Activated naive CD4-positive, alpha-beta T cell treated with anti-CD3 and anti-CD28 coated beads, Interleukin-2, amount 10 ng/mL, durations not matched to agents 7 days and 5 days (primary cell): Measurements from ENCODE around the gene AQR.
"Not testable (repeated sequence)": the region's sequence is repeated elsewhere in the genome, so short reads cannot be mapped to it uniquely, and the experiment has no call there.

Experiments
- CTCF ChIA-PET: fragments of 350-600 bp; sonication (Branson Sonifier 250); formaldehyde crosslinking; loops from one replicate; lab custom pipeline; 2021; ENCODE audit warnings: antibody characterized with exemption; lab: Charles Lee
- DNase-seq: peaks from one replicate; pipeline ENCODE4 v3.0.0-alpha.2; 2020
- H3K27ac Mint-ChIP-seq: one replicate; pipeline ENCODE4 v1.8.0; 2021; ENCODE audit warnings: mild to moderate bottlenecking, moderate library complexity, mixed read lengths
- H3K27me3 Mint-ChIP-seq: one replicate; pipeline ENCODE4 v1.8.0; 2021; ENCODE audit warnings: mild to moderate bottlenecking, mixed read lengths
- H3K36me3 Mint-ChIP-seq: one replicate; pipeline ENCODE4 v1.8.0; 2021; ENCODE audit warnings: mixed read lengths
- H3K4me1 Mint-ChIP-seq: one replicate; pipeline ENCODE4 v1.8.0; 2021; ENCODE audit warnings: mixed read lengths
- H3K4me3 Mint-ChIP-seq: one replicate; pipeline ENCODE4 v1.8.0; 2021; ENCODE audit warnings: mild to moderate bottlenecking, moderate library complexity, mixed read lengths
- H3K9me3 Mint-ChIP-seq: one replicate; pipeline ENCODE4 v1.8.0; 2021; ENCODE audit warnings: mixed read lengths

Gene AQR

DNA sequence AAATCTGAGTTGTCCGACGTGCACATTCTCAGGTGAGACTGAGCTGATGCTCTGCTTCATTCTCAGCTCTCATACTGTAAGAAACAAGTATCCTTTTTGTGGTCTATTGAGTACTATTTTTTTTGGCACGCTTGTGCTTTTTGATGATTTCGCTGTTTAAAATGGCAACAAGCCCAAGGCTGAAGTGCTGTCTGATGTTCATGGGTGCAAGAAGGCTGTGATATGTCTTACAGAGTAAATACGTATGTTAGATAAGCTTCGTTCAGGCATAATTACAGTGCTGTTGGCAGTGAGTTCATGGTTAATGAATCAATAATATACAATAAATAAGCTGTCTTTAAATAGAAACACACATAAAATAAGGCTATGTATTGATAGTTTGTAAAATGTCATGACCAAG, 27.2 kb downstream of the AQR start:
- H3K9me3 Mint-ChIP-seq: no peaks in the 10 kb centered on the region
- DNase-seq: no peak
- H3K36me3 Mint-ChIP-seq: peaks cover 22% of the 10 kb centered on the region
- CTCF ChIA-PET: no interaction called here
- no peaks in the 10 kb centered on the region for H3K4me1 Mint-ChIP-seq
- no peak overlapping the region for H3K4me3 Mint-ChIP-seq
- no peaks in the 10 kb centered on the region for H3K27me3 Mint-ChIP-seq
- H3K27ac Mint-ChIP-seq: no peak overlapping the region

DNA sequence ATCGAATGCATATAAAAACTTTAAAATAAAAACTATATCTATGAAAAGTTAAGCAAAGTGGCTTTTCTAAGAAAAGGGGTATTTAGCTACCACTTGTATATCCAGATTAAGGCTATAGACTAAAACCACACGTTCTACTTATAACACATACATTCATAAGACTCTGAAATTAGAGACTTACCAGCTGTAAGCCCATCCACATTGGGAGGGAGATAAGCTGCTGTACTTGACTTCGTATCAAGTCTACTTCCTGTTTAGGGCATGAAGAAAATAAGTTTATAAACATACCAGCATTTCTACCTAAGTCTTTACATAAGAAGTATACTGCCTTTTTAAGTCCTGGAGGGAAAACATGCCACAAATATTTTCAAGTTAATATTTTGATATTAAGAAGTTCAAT, 27.7 kb downstream of the AQR start:
- Mint-ChIP-seq H3K4me1 (no peaks in the 10 kb centered on the region), H3K9me3 (no peaks in the 10 kb centered on the region), H3K4me3 (no peak overlapping the region), H3K36me3 (peaks cover 22% of the 10 kb centered on the region), H3K27ac (no peak overlapping the region), H3K27me3 (no peaks in the 10 kb centered on the region)
- CTCF ChIA-PET: no interaction called here
- no peak for DNase-seq

DNA sequence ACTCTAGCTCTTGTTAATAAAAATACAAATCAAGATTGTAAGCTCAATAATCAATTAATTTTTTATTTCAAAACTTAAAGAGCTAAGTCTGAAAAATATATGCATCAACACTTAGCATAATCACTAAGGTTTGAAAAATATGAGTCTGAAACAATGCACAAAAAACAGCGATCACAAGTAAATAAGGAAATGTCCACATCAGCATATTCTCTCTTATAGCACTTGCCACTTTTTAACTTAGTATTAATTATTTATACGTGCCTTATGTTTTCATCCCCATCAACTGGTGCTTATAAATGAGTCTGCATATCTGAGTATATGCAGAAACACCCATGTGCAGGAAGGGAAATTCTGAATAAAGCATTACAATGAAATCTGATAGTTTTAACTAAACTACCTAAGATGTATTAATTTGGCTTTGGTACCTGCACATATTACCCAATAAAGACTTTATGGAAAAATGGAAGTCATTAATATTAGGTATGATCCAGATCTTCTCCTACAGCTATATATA, 28.3 kb downstream of the AQR start:
- DNase-seq: no peak
- CTCF ChIA-PET: interaction anchor here (0.9 kb wide), 1 partner anchor 12 kb away, joined by 3 read pairs; no protein-coding TSS in a partner anchor
- Mint-ChIP-seq H3K9me3 (no peaks in the 10 kb centered on the region), H3K36me3 (peaks cover 22% of the 10 kb centered on the region), H3K27ac (no peak overlapping the region), H3K4me3 (no peak overlapping the region), H3K4me1 (no peaks in the 10 kb centered on the region), H3K27me3 (no peaks in the 10 kb centered on the region)

DNA sequence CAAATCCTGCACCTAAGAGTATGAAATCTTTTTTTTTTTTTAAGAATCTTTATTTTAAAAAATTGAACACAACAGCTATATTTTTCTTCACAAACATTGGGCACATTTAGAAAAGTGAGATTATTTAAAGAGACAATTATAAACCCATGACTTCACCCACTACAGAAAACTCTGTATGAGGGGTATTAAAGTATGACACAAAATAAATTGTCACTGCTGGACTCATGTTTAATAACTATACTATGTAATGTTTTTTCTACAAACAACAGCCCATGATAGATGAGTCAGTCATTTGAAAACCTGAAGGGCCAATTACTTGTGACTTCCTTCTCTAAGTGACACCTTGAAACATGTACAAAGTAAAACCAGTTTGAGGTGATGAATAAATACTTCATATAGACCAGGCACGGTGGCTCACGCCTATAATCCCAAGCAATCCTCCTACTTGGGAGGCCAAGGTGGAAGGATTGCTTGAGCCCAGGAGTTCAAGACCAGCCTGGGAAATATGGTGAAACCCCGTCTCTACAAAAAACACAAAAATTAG, 36.0 kb downstream of the AQR start:
- no peaks in the 10 kb centered on the region for H3K27me3 Mint-ChIP-seq
- no peaks in the 10 kb centered on the region for H3K9me3 Mint-ChIP-seq
- no peak overlapping the region for H3K4me3 Mint-ChIP-seq
- peaks cover 46% of the 10 kb centered on the region for H3K36me3 Mint-ChIP-seq
- peak overlapping the region; percentile 28 for H3K27ac Mint-ChIP-seq
- CTCF ChIA-PET: no interaction called here
- no peak for DNase-seq
- H3K4me1 Mint-ChIP-seq: peaks cover 10% of the 10 kb centered on the region

DNA sequence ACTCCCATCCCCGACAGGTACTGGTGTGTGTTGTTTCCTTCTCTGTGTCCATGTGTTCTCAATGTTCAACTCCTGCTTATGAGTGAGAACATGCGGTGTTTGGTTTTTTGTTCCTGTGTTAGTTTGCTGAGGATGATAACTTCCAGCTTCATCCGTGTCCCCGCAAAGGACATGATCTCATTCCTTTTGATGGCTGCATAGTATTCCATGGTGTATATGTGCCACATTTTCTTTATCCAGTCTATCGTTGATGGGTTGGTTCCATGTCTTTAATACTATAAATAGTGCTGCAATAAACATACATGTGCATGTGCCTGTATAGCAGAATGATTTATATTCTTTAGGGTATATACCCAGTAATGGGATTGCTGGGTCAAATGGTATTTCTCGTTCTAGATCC, 41.2 kb downstream of the AQR start:
- H3K9me3 Mint-ChIP-seq, H3K4me3 Mint-ChIP-seq, H3K27ac Mint-ChIP-seq, CTCF ChIA-PET, H3K4me1 Mint-ChIP-seq, H3K27me3 Mint-ChIP-seq, DNase-seq: not testable (repeated sequence)
- peaks cover 50% of the 10 kb centered on the region for H3K36me3 Mint-ChIP-seq

DNA sequence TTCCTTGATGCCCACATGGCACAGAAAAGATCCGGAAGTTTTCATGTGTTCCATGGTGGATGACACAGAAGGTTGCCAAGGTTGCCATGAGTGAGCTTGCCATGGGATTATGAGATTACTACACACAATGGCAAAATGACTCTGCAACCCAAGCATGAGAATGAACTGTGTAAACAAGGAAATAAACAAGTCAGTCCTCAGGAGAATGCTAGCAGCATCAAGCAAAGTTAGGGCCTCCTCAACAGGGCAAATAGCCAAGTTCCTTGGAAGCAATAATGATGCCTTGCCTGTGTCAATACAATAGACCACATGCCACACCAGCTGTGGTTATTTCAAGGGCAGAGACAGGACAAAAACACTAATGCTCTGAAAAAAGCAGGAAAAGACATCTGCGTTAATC, 41.8 kb downstream of the AQR start:
- no peaks in the 10 kb centered on the region for H3K9me3 Mint-ChIP-seq
- H3K4me3 Mint-ChIP-seq: no peak overlapping the region
- peaks cover 45% of the 10 kb centered on the region for H3K36me3 Mint-ChIP-seq
- no peak for DNase-seq
- H3K4me1 Mint-ChIP-seq: peaks cover 7% of the 10 kb centered on the region
- H3K27me3 Mint-ChIP-seq: no peaks in the 10 kb centered on the region
- CTCF ChIA-PET: interaction anchor here (1.0 kb wide), 1 partner anchor 9 kb away, joined by 3 read pairs; no protein-coding TSS in a partner anchor
- H3K27ac Mint-ChIP-seq: no peak overlapping the region

DNA sequence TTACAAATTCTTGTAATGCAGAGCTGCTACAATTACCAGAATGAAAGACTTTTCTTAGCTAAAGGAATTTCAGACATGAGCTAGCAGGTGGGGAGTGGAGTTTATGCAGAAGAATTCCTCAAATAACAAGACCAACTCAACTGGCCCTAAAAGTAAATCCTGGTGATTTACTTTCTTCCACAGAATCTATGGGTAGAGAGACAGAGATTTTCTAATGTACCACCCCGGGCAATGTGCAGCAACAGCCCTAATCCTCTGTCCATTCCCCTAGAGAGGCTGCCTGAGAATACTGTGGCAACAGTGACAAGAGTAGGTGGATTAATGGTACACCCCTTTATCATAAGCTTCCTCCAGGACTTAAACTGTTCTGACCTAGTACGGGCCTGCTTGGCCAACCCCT, 55.2 kb downstream of the AQR start:
- CTCF ChIA-PET: no interaction called here
- Mint-ChIP-seq H3K36me3 (peaks cover 44% of the 10 kb centered on the region), H3K4me1 (no peaks in the 10 kb centered on the region), H3K27ac (no peak overlapping the region), H3K4me3 (no peak overlapping the region), H3K9me3 (no peaks in the 10 kb centered on the region), H3K27me3 (no peaks in the 10 kb centered on the region)
- no peak for DNase-seq

DNA sequence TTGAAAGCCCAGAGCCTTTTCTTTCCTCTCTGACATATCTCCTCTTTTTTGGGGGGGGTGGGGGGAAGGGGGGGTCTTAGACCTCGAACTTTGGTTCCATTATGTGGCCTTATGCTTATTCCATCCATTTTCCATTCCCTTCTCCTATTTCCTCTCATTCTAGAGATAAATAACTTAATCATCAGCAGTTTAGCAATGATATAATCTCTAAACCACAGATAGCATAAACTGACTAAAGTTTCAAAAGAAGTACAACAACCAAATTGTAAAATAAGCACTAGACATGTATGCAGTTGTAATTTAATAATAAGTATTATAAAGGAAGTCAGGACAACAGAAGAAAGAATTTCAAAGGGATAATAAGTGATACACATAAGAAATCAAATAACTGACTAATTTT, 64.5 kb downstream of the AQR start:
- no peaks in the 10 kb centered on the region for H3K9me3 Mint-ChIP-seq

DNA sequence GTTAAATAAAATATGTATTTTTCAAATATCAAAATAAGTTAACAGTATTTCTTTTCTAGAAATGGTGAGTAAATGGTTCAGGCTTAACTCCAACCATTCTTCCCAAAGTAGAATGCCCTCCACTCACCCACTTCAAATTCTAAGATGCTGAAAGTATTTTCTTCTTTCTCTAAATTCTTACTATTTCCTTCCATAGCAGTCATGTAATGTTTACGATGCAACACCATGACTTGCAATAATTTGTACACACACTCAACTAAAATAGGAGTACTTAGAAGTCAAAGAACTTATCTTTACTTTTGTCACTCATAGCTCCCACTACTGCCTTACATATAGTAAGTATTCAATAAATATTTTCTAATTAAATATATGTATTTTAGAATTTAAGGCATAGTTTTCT, 65.0 kb downstream of the AQR start:
- no peaks in the 10 kb centered on the region for H3K27me3 Mint-ChIP-seq
- no peaks in the 10 kb centered on the region for H3K4me1 Mint-ChIP-seq
- CTCF ChIA-PET: no interaction called here
- H3K4me3 Mint-ChIP-seq: no peak overlapping the region
- no peak overlapping the region for H3K27ac Mint-ChIP-seq
- peaks cover 41% of the 10 kb centered on the region for H3K36me3 Mint-ChIP-seq
- DNase-seq: no peak
- H3K9me3 Mint-ChIP-seq: no peaks in the 10 kb centered on the region

More for the DNA sequence above, 64.5 kb downstream of the AQR start:
- DNase-seq: no peak
- CTCF ChIA-PET: no interaction called here
- peaks cover 42% of the 10 kb centered on the region for H3K36me3 Mint-ChIP-seq
- no peaks in the 10 kb centered on the region for H3K4me1 Mint-ChIP-seq
- no peaks in the 10 kb centered on the region for H3K27me3 Mint-ChIP-seq
- no peak overlapping the region for H3K4me3 Mint-ChIP-seq
- H3K27ac Mint-ChIP-seq: no peak overlapping the region

DNA sequence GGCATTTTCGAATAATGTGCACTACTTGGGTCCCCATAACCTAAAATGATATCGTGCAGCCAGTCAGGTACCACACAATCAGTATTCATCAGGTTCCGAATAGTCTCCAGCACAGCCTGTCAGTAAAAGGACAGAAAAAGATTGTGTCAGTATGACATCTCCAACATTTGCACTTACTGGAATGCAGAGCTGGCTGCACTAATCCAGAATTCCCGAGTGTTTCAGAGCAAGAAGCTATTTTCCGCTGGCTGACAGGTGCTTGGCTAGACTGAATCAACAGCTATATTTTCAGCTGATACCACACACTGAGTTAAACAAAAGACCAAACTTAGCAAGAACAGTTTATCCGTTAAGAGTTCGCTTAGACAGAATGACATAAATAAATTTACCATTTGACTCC, 68.8 kb downstream of the AQR start:
- Mint-ChIP-seq H3K4me1 (no peaks in the 10 kb centered on the region), H3K27me3 (no peaks in the 10 kb centered on the region), H3K36me3 (peaks cover 40% of the 10 kb centered on the region), H3K27ac (no peak overlapping the region), H3K4me3 (no peak overlapping the region), H3K9me3 (no peaks in the 10 kb centered on the region)
- CTCF ChIA-PET: no interaction called here
- DNase-seq: no peak

DNA sequence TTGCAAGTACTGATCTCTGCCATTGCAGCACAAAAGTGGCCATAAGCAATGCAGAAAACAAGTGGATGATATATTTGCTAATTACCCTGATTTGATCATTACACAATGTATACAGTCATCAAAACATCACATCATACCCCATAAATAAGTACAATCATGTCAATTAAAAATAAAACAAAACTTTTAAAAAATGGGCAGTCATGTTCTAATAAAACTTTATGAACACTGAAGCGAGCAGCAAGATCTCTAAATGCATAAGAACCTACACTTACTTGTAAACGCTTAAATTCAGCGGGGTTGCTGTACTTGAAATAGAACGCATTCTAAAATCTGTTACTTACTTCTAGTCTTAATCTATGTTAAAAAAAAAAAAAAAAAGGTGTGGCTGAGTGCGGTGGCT, 73.4 kb downstream of the AQR start:
- CTCF ChIA-PET: no interaction called here
- DNase-seq: no peak
- Mint-ChIP-seq H3K4me1 (no peaks in the 10 kb centered on the region), H3K36me3 (peaks cover 61% of the 10 kb centered on the region), H3K9me3 (peaks cover 18% of the 10 kb centered on the region), H3K4me3 (no peak overlapping the region), H3K27me3 (no peaks in the 10 kb centered on the region), H3K27ac (no peak overlapping the region)

DNA sequence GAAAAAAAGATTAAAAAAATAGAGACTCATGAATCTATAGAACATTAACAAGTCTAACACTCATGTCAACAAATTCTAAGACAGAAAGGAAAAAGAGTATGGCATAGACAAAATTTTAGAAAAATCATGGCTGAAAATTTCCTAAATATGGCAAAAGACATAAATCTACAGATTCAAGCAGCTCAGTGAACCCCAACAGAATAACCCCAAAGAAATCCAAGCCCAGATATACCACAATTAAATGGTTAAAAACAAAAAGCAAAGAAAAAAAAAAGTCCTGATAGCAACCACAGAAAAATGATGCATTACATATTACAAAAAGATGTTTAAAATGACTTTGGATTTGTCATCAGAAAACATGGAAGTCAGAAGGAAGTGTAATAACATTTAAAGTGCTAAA, 75.6 kb downstream of the AQR start:
- CTCF ChIA-PET: no interaction called here
- Mint-ChIP-seq H3K27ac (no peak overlapping the region), H3K27me3 (no peaks in the 10 kb centered on the region), H3K36me3 (peaks cover 65% of the 10 kb centered on the region), H3K4me1 (no peaks in the 10 kb centered on the region), H3K4me3 (no peak overlapping the region), H3K9me3 (peaks cover 18% of the 10 kb centered on the region)
- DNase-seq: no peak

DNA sequence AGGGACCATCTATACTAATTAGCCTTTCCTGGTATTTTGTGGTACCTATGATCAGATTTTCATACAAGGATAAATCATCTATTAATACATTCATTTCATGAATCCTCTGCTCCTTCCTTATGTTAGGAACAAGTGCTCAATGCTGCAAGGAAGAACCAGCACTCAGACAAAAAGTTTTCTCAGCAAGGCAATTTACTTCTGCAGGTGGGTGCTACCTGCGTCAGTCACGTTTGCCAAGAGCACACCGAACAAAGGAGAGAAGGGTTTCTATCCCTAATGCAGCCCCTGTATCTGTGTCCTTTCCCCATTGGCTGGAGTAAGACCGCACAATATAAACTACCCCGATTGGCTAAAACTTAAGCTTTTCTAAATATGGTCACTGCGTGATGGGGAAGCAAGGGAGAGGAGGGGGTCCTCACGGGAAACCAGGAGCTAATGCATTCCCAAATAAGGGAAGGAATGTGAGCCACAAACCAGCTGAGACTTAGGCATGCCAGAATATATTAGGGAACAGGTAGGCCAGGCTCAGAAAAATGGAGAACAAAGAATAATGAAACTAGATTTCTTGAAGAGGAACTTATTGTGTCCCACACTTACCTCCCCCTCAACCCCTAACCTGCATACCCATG, 76.5 kb downstream of the AQR start:
- CTCF ChIA-PET: no interaction called here
- H3K27ac Mint-ChIP-seq: no peak overlapping the region
- no peaks in the 10 kb centered on the region for H3K4me1 Mint-ChIP-seq
- H3K4me3 Mint-ChIP-seq: no peak overlapping the region
- no peaks in the 10 kb centered on the region for H3K27me3 Mint-ChIP-seq
- DNase-seq: no peak
- H3K9me3 Mint-ChIP-seq: peaks cover 18% of the 10 kb centered on the region
- peaks cover 61% of the 10 kb centered on the region for H3K36me3 Mint-ChIP-seq

DNA sequence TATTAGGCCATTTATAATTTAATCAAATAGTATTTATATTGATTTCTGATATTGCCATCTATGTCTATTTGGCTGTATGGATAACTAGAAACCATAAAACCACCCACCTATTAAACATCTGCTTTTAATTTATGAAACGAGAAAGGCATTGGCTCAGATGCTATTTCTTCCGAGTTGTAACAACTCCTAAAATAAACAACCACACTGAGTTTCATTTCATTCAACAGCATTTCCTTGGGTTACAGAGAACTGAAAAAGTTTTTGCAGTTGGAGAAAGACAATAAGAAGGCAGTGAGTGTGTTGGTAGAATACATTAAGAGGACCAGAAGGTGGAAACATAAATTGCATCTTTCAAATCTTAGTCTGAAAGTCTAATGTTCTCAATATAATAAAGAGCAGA, 79.1 kb downstream of the AQR start:
- Mint-ChIP-seq H3K27me3 (no peaks in the 10 kb centered on the region), H3K4me3 (no peak overlapping the region), H3K9me3 (peaks cover 18% of the 10 kb centered on the region), H3K27ac (no peak overlapping the region), H3K36me3 (peaks cover 53% of the 10 kb centered on the region), H3K4me1 (no peaks in the 10 kb centered on the region)
- DNase-seq: no peak
- CTCF ChIA-PET: no interaction called here

DNA sequence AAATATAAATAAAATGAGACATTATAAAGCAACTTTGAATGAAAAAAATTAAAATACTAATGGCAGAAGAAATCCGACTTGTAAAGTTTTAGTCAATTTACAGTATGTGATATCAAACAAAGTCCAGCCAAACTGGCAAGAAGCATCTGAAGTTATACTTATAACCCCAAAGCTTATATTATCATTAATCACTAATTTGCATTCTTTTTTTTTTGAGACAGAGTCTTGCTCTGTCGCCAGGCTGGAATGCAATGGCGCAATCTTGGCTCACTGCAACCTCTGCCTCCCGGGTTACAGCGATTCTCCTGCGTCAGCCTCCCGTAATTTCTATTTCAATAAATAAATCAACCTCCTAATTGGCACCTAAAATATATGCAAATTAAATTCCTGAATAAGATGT, 80.1 kb downstream of the AQR start:
- H3K36me3 Mint-ChIP-seq: peaks cover 54% of the 10 kb centered on the region
- H3K4me1 Mint-ChIP-seq: no peaks in the 10 kb centered on the region
- peaks cover 18% of the 10 kb centered on the region for H3K9me3 Mint-ChIP-seq
- DNase-seq: no peak
- CTCF ChIA-PET: no interaction called here
- no peaks in the 10 kb centered on the region for H3K27me3 Mint-ChIP-seq
- H3K4me3 Mint-ChIP-seq: no peak overlapping the region
- H3K27ac Mint-ChIP-seq: no peak overlapping the region
